Upper lobe of right lung (tissue), 1 donor: ENCODE results near the gene PRRT1. TPM values are rescaled to one million over a fixed set of nuclear protein-coding genes. Genes with fewer than 3 reads are reported as not detected.
"Not testable (repeated sequence)": the region's sequence is repeated elsewhere in the genome, so short reads cannot be mapped to it uniquely, and the experiment has no call there.

Experiments used
- ATAC-seq: fragments of 200-7000 bp; cut with Tn5 transposase; one replicate; pipeline ENCODE4 v1.9.1; 2020; ENCODE audit warnings: mild to moderate bottlenecking, moderate library complexity
- DNase-seq: peaks from one replicate; pipeline ENCODE4 v3.0.0-alpha.2; 2020
- H3K27ac ChIP-seq: fragments of 200-600 bp; one replicate; pipeline ENCODE4 v1.8.0; 2022
- H3K27me3 ChIP-seq: fragments of 200-600 bp; one replicate; pipeline ENCODE4 v1.8.0; 2022; ENCODE audit warnings: mild to moderate bottlenecking
- H3K36me3 ChIP-seq: fragments of 200-600 bp; one replicate; pipeline ENCODE4 v1.8.0; 2022
- H3K4me1 ChIP-seq: fragments of 200-600 bp; one replicate; pipeline ENCODE4 v1.8.0; 2022
- H3K4me3 ChIP-seq: fragments of 200-600 bp; one replicate; pipeline ENCODE4 v1.8.0; 2022; ENCODE audit warnings: mild to moderate bottlenecking
- H3K9me3 ChIP-seq: fragments of 200-600 bp; one replicate; pipeline ENCODE4 v1.8.0; 2022
- intact Hi-C: fragments of 100-400 bp; cut with DNase I; formaldehyde crosslinking; loops from one replicate; pipeline ENCODE4 v1.11.0; 2022
- total RNA-seq: library from RNA; stranded (reverse); fragmentation: NEBNext Ultra II Directional; extraction: Animal tissue kit (Norgen Biotek cat#: 25700); gene quantifications from one replicate; pipeline ENCODE4 v1.2.1, GENCODE V29; 2021
- TF ChIP-seq, protein P1 (sequence below): fragments of 200-600 bp; IDR thresholded peaks from one replicate; pipeline ENCODE4 v1.8.0; 2022; ENCODE audit warnings: antibody characterized with exemption
- donor health status: DM: no; HTN: yes; CAD: no; lungs with severe emphysema.

Gene PRRT1
- total RNA-seq, 1 donor from 2014 or later: 1.4 TPM

- H3K27ac ChIP-seq: no peak overlapping the region
- no peaks in the 10 kb centered on the region for H3K36me3 ChIP-seq
- DNase-seq (no peak), ATAC-seq (no peak)
- intact Hi-C loops: no loop called here
- H3K9me3 ChIP-seq: no peaks in the 10 kb centered on the region
- TF ChIP-seq, protein P1, sequence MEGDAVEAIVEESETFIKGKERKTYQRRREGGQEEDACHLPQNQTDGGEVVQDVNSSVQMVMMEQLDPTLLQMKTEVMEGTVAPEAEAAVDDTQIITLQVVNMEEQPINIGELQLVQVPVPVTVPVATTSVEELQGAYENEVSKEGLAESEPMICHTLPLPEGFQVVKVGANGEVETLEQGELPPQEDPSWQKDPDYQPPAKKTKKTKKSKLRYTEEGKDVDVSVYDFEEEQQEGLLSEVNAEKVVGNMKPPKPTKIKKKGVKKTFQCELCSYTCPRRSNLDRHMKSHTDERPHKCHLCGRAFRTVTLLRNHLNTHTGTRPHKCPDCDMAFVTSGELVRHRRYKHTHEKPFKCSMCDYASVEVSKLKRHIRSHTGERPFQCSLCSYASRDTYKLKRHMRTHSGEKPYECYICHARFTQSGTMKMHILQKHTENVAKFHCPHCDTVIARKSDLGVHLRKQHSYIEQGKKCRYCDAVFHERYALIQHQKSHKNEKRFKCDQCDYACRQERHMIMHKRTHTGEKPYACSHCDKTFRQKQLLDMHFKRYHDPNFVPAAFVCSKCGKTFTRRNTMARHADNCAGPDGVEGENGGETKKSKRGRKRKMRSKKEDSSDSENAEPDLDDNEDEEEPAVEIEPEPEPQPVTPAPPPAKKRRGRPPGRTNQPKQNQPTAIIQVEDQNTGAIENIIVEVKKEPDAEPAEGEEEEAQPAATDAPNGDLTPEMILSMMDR: no peak
- no peaks in the 10 kb centered on the region for H3K4me1 ChIP-seq
- H3K27me3 ChIP-seq: peaks cover 27% of the 10 kb centered on the region
- H3K4me3 ChIP-seq: no peak overlapping the region
These were observed 5.5 kb downstream of the PRRT1 start for GRCh38 chr6:32146287-32146686.

- H3K4me1 ChIP-seq, H3K27ac ChIP-seq, ATAC-seq, H3K4me3 ChIP-seq, intact Hi-C loops, H3K36me3 ChIP-seq, H3K9me3 ChIP-seq, DNase-seq: not testable (repeated sequence)
- peaks cover 17% of the 10 kb centered on the region for H3K27me3 ChIP-seq
These were observed 7.5 kb downstream of the PRRT1 start for GRCh38 chr6:32144238-32144637.

- Histone ChIP-seq H3K27me3 (peaks cover 3% of the 10 kb centered on the region), H3K27ac (no peak overlapping the region), H3K4me3 (no peak overlapping the region), H3K36me3 (no peaks in the 10 kb centered on the region), H3K4me1 (no peaks in the 10 kb centered on the region), H3K9me3 (no peaks in the 10 kb centered on the region)
- TF ChIP-seq, protein P1: no peak
- intact Hi-C loops: no loop called here
- ATAC-seq (no peak), DNase-seq (no peak)
These were observed 11.2 kb downstream of the PRRT1 start for GRCh38 chr6:32140420-32141046.

DNA sequence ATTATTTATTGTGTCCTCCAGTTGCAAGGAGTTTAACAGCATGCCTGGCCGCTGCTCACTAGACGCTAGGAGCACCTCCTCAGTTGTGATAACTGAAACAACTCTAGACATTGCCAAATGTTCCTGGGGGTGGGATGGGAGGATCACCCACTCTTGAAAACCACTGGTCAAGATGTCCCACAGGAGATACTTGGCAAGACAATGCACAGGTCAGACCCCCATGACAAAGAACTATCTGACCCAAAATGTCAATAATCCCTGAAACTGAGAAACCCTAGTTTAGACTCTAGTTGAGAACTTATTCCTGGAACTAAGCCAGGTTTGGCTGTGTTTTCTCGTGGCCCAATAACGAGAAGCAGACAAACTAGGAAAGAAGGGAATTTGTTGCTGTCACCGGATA lies 12.1 kb downstream of the PRRT1 start:
- H3K4me1 ChIP-seq: no peaks in the 10 kb centered on the region
- intact Hi-C loops: no loop called here
- H3K36me3 ChIP-seq: no peaks in the 10 kb centered on the region
- H3K27me3 ChIP-seq: peaks cover 3% of the 10 kb centered on the region
- H3K9me3 ChIP-seq: no peaks in the 10 kb centered on the region
- TF ChIP-seq, protein P1: no peak
- ATAC-seq: no peak
- no peak for DNase-seq
- H3K27ac ChIP-seq: no peak overlapping the region
- H3K4me3 ChIP-seq: no peak overlapping the region

- TF ChIP-seq, protein P1: no peak
- ATAC-seq: no peak
- Histone ChIP-seq H3K9me3 (no peaks in the 10 kb centered on the region), H3K27ac (no peak overlapping the region), H3K27me3 (peaks cover 3% of the 10 kb centered on the region), H3K4me1 (no peaks in the 10 kb centered on the region), H3K4me3 (no peak overlapping the region), H3K36me3 (no peaks in the 10 kb centered on the region)
- no peak for DNase-seq
- intact Hi-C loops: no loop called here
These were observed 14.3 kb downstream of the PRRT1 start for GRCh38 chr6:32137454-32137853.

GRCh38 chr6:32133786-32134185 lies 18.0 kb downstream of the PRRT1 start:
- ATAC-seq (no peak), DNase-seq (no peak)
- Histone ChIP-seq H3K4me3 (no peak overlapping the region), H3K4me1 (peaks cover 9% of the 10 kb centered on the region), H3K27me3 (no peaks in the 10 kb centered on the region), H3K27ac (no peak overlapping the region), H3K9me3 (no peaks in the 10 kb centered on the region), H3K36me3 (no peaks in the 10 kb centered on the region)
- intact Hi-C loops: no loop called here
- TF ChIP-seq, protein P1: no peak
